Testis (tissue), 2 donors: Measurements from ENCODE around the gene EPB41L1.

ENCODE experiments used
- CTCF ChIP-seq, 3 experiments: fragments of 450-650 bp in 2 of 3; fragments of 200-600 bp in 1 of 3; sonication (generic) in 1 of 3; IDR thresholded peaks; one replicate each; pipeline ENCODE4 v1.5.1; 2016 to 2019; ENCODE audit warnings: antibody characterized with exemption in 3 of 3, mild to moderate bottlenecking in 2 of 3, moderate library complexity in 1 of 3
- POLR2A ChIP-seq: fragments of 450-650 bp; IDR thresholded peaks from one replicate; pipeline ENCODE4 v1.6.1; 2017; ENCODE audit warnings: antibody characterized with exemption, mild to moderate bottlenecking, moderate library complexity

DNA sequence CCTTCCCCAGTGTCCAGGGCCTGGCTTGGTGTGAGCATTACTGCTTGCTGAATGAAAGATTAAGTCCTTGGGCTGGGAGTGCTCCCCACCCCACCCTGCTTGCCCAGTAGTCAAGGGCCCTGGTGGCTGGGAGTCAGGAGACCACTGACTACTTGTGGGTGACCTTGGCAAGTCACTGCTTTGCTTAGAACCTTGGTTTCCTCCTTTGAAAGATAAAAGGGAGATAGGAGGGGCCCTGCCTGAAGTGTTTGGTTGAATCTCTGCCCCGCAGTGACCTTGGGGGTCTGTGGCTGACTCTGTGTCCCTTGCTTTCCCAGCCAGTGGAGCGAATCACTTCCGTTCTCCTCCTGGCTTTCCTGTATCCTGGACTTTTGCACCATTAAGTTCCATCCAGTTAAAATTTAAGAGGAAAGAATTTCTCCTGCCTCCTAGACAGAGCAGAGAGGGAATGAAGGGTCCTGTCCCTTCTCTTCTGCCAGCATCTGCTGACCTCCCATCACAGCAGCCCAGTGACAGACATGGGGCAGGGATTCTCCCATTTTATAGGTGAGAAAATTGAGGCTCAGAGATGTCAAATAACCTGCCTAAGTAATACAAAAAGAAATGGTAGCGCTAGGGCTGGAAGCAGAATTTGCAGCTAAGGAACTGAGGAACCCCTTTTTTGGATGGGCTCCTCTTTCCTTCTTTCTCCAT, 3.5 kb upstream of the EPB41L1 start:
- TF ChIP-seq CTCF (IDR thresholded peaks at IDR 0.05) (no peak), POLR2A (no peak)
